Measurements from ENCODE around the gene MTX1. TPM values are rescaled to one million over a fixed set of nuclear protein-coding genes. Genes with fewer than 3 reads are reported as not detected.

Gene MTX1
- total and polyA plus RNA-seq, 2 experiments from 2014 or later, result 77.7 to 106 TPM

- TF ChIP-seq, protein P1, sequence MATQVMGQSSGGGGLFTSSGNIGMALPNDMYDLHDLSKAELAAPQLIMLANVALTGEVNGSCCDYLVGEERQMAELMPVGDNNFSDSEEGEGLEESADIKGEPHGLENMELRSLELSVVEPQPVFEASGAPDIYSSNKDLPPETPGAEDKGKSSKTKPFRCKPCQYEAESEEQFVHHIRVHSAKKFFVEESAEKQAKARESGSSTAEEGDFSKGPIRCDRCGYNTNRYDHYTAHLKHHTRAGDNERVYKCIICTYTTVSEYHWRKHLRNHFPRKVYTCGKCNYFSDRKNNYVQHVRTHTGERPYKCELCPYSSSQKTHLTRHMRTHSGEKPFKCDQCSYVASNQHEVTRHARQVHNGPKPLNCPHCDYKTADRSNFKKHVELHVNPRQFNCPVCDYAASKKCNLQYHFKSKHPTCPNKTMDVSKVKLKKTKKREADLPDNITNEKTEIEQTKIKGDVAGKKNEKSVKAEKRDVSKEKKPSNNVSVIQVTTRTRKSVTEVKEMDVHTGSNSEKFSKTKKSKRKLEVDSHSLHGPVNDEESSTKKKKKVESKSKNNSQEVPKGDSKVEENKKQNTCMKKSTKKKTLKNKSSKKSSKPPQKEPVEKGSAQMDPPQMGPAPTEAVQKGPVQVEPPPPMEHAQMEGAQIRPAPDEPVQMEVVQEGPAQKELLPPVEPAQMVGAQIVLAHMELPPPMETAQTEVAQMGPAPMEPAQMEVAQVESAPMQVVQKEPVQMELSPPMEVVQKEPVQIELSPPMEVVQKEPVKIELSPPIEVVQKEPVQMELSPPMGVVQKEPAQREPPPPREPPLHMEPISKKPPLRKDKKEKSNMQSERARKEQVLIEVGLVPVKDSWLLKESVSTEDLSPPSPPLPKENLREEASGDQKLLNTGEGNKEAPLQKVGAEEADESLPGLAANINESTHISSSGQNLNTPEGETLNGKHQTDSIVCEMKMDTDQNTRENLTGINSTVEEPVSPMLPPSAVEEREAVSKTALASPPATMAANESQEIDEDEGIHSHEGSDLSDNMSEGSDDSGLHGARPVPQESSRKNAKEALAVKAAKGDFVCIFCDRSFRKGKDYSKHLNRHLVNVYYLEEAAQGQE (IDR thresholded peaks at IDR 0.05; ENCODE audit: unreplicated experiment), result no peak
- no peak for TF ChIP-seq ZNF331 (CRISPR knock-in tag; IDR thresholded peaks at IDR 0.05; ENCODE audit: low read depth)
- TF ChIP-seq JUNB (IDR thresholded peaks at IDR 0.05; ENCODE audit: unreplicated experiment), result no peak
- TF ChIP-seq ZNF114 (CRISPR knock-in tag; IDR thresholded peaks at IDR 0.05), result no peak
- TF ChIP-seq CTCF (conservative IDR thresholded peaks at IDR 0.05; ENCODE audit: low read depth in 2 of 2), result no peak
- no peak for TF ChIP-seq STAT1 (IDR thresholded peaks at IDR 0.05; ENCODE audit: unreplicated experiment)
These were observed 26.4 kb upstream of the MTX1 start (continued) for GRCh38 chr1:155182052-155182550.

GRCh38 chr1:155183775-155184221 lies 24.7 kb upstream of the MTX1 start:
- Mint-ChIP-seq H3K27me3 (ENCODE audit: insufficient read depth, low read depth, poor library complexity) (peaks cover 20% of the 10 kb centered on the region), H3K4me1 (peaks cover 30% of the 10 kb centered on the region), H3K36me3 (ENCODE audit: low read depth) (peaks cover 37% of the 10 kb centered on the region), H3K9me3 (0 out of 3 replicates have a peak, but pooled peaks cover 2% of the 10 kb centered on the region), H3K4me3 (no peak overlapping the region; the same call in 2 of the 3 replicates), H3K27ac (no peak overlapping the region)
- ATAC-seq (no peak), DNase-seq (ENCODE audit: low spot score) (no peak)
- Histone ChIP-seq H3K4me2 (no peak overlapping the region), H3K4me1 (ENCODE audit: insufficient read depth) (peaks cover 17% of the 10 kb centered on the region), H3K9me2 (ENCODE audit: insufficient read depth) (no peaks in the 10 kb centered on the region), H3K27ac (ENCODE audit: low read depth) (no peak overlapping the region), H2AFZ (no peak overlapping the region), H3F3A (replicated peaks; ENCODE audit: low read depth) (0 out of 2 replicates have a peak, but pooled peaks cover 3% of the 10 kb centered on the region), H4K20me1 (replicated peaks; ENCODE audit: insufficient read depth) (no peaks in the 10 kb centered on the region), H3K79me2 (replicated peaks; ENCODE audit: insufficient read depth) (no peaks in the 10 kb centered on the region), H3K36me3 (ENCODE audit: insufficient read depth) (peaks cover 13% of the 10 kb centered on the region; the same call in 1 of the 2 replicates), H3K27me3 (ENCODE audit: insufficient read depth) (no peaks in the 10 kb centered on the region), H3K4me3 (no peak overlapping the region)
- TF ChIP-seq, protein P1 (IDR thresholded peaks at IDR 0.05; ENCODE audit: unreplicated experiment), result no peak
- TF ChIP-seq JUNB (IDR thresholded peaks at IDR 0.05; ENCODE audit: unreplicated experiment) (no peak), ZNF114 (CRISPR knock-in tag; IDR thresholded peaks at IDR 0.05) (no peak), ETS1 (IDR thresholded peaks at IDR 0.05) (no peak), ZNF331 (CRISPR knock-in tag; IDR thresholded peaks at IDR 0.05; ENCODE audit: low read depth) (no peak), NANOG (IDR thresholded peaks at IDR 0.05; ENCODE audit: borderline replicate concordance) (no peak), CTCF (conservative IDR thresholded peaks at IDR 0.05; ENCODE audit: low read depth in 2 of 2) (no peak)
